Measurements from ENCODE around the gene SVOPL.

SVOPL gene

GRCh38 chr7:138700857-138701536 lies at the start of gene SVOPL:
TSS of gene SVOPL (minus strand) at chr7:138701362. CDS start at chr7:138679045, 22,317 bp downstream.
- DNase-seq (ENCODE audit: low read depth, low spot score) = no peak
- H3K4me3 ChIP-seq (ENCODE audit: low read depth, low read length) = no peak within 1 kb of the TSS
- in situ Hi-C loops (cut with HindIII; ENCODE audit: low sequenced_read_pairs) = no loop called here
- TF ChIP-seq, protein P1, sequence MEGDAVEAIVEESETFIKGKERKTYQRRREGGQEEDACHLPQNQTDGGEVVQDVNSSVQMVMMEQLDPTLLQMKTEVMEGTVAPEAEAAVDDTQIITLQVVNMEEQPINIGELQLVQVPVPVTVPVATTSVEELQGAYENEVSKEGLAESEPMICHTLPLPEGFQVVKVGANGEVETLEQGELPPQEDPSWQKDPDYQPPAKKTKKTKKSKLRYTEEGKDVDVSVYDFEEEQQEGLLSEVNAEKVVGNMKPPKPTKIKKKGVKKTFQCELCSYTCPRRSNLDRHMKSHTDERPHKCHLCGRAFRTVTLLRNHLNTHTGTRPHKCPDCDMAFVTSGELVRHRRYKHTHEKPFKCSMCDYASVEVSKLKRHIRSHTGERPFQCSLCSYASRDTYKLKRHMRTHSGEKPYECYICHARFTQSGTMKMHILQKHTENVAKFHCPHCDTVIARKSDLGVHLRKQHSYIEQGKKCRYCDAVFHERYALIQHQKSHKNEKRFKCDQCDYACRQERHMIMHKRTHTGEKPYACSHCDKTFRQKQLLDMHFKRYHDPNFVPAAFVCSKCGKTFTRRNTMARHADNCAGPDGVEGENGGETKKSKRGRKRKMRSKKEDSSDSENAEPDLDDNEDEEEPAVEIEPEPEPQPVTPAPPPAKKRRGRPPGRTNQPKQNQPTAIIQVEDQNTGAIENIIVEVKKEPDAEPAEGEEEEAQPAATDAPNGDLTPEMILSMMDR (IDR thresholded peaks at IDR 0.05; ENCODE audit: low read depth, low read length) = no peak

DNA sequence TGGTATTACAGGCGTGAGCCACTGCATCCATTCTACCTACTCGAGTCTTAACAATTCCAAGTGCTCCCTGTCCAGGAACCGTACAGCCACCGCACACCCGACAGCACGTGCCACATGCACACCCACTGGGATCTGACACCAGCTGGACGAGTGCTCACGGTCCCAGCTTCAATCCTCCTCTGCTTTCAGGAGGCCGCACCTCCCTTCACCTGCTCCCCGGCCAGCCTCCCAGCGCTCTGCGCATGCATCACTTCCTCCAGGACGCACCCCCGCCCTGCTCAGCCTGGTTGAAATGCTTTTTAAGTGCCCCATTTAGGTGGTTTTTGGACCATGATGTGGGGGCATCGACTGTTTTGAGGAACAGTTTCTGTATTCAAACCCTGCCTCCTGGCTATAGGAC lies 49.3 kb upstream of the SVOPL start:
- H3K4me3 ChIP-seq (ENCODE audit: low read depth, low read length) = no peak overlapping the region
- in situ Hi-C loops (cut with HindIII; ENCODE audit: low sequenced_read_pairs) = no loop called here
- TF ChIP-seq, protein P1 (IDR thresholded peaks at IDR 0.05; ENCODE audit: low read depth, low read length) = no peak
- DNase-seq (ENCODE audit: low read depth, low spot score) = no peak

- TF ChIP-seq, protein P1 (IDR thresholded peaks at IDR 0.05; ENCODE audit: low read depth, low read length) = no peak
- in situ Hi-C loops (cut with HindIII; ENCODE audit: low sequenced_read_pairs) = no loop called here
- no peak overlapping the region for H3K4me3 ChIP-seq (ENCODE audit: low read depth, low read length)
- DNase-seq (ENCODE audit: low read depth, low spot score) = no peak
Measured at GRCh38 chr7:138749960-138750359, 48.8 kb upstream of the SVOPL start.

DNA sequence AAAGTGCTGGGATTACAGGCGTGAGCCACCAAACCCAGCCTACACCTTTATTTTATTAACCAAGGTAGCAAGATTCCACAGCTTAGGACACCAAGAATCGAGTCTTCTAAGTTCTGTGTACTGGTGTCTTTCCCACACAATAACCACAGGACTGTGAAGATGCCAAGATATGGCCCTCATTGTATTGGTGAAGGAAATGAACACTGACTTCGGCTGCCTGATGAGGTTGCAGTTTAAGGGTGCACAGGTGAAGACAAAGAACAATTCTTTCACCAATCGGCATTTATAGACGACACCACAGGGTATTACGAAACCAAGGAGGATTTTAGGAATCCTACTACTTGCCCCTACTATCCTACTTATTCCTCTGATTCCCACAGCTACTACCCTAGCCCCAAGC lies 47.5 kb upstream of the SVOPL start:
- DNase-seq (ENCODE audit: low read depth, low spot score) = no peak
- in situ Hi-C loops (cut with HindIII; ENCODE audit: low sequenced_read_pairs) = no loop called here
- H3K4me3 ChIP-seq (ENCODE audit: low read depth, low read length) = no peak overlapping the region
- TF ChIP-seq, protein P1 (IDR thresholded peaks at IDR 0.05; ENCODE audit: low read depth, low read length) = no peak

DNA sequence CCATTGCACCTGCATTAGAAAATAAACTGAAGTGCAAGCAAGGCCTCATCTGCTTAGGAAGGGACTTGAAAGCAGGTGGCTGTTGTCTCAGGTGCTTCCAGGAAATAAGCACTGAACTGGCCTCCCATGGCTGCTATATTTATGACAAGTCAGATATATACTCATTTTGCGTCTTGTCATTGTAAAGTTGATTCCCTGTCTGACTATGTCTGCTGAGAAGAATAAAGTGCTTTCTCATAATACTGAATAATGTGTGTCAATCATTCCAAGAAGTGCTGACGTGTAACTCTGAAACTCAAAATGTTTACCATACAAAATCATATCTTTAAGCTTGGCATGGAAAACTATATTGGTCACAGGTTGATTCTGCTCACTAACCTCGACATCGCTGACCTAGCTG lies 44.9 kb upstream of the SVOPL start:
- H3K4me3 ChIP-seq (ENCODE audit: low read depth, low read length) = no peak overlapping the region
- in situ Hi-C loops (cut with HindIII; ENCODE audit: low sequenced_read_pairs) = no loop called here
- TF ChIP-seq, protein P1 (IDR thresholded peaks at IDR 0.05; ENCODE audit: low read depth, low read length) = no peak
- DNase-seq (ENCODE audit: low read depth, low spot score) = no peak

DNA sequence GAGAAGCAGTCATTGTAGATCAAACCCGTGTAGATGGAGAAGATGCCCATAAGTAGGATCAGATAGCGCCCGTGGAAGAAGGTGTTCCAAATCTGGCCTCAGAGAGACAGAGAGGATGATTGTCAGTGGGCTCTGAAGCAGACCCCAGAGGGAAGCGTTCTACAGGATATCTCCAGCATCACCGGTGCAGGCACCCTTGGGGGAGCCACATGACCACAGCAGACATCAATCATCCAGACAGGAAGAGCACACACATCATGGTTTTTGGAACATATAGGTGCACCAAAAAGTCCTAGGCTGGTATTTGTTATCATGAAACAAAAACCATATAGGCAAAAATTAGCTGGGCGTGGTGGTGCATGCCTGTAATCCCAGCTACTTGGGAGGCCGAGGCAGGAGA lies 44.0 kb upstream of the SVOPL start:
- H3K4me3 ChIP-seq (ENCODE audit: low read depth, low read length) = no peak overlapping the region
- in situ Hi-C loops (cut with HindIII; ENCODE audit: low sequenced_read_pairs) = no loop called here
- no peak for DNase-seq (ENCODE audit: low read depth, low spot score)
- TF ChIP-seq, protein P1 (IDR thresholded peaks at IDR 0.05; ENCODE audit: low read depth, low read length) = no peak

GRCh38 chr7:138741453-138741735 lies 40.2 kb upstream of the SVOPL start:
- in situ Hi-C loops (cut with HindIII; ENCODE audit: low sequenced_read_pairs) = no loop called here
- no peak overlapping the region for H3K4me3 ChIP-seq (ENCODE audit: low read depth, low read length)
- TF ChIP-seq, protein P1 (IDR thresholded peaks at IDR 0.05; ENCODE audit: low read depth, low read length) = no peak
- DNase-seq (ENCODE audit: low read depth, low spot score) = no peak
